HCT116 (cell line): ENCODE results near the gene DRC7. TPM values are rescaled to one million over a fixed set of nuclear protein-coding genes. Genes with fewer than 3 reads are reported as not detected.

Source experiments
- ATAC-seq: fragments of 200-7000 bp; cut with Tn5 transposase; 2 replicates; pipeline ENCODE4 v1.9.1; 2020; ENCODE audit warnings: mild to moderate bottlenecking, moderate library complexity
- BruUV-seq: library from RNA; stranded (reverse); fragments of 400-500 nt; replicated peaks from 2 replicates; lab custom pipeline; 2021; lab: Mats Ljungman, UMichigan
- CTCF ChIA-PET: fragments of 300-600 bp; sonication (Branson Sonifier 250); formaldehyde crosslinking; loops from one replicate; lab custom pipeline; 2021; ENCODE audit warnings: antibody characterized with exemption; lab: Charles Lee
- POLR2A ChIA-PET: fragments of 300-600, 350-600 bp; sonication (Branson Sonifier 250); formaldehyde crosslinking; loops from one replicate; lab custom pipeline; 2021; ENCODE audit warnings: antibody characterized with exemption; lab: Charles Lee
- RAD21 ChIA-PET, 2 experiments: fragments of 300-600 bp; sonication (Branson Sonifier 250); formaldehyde crosslinking; loops; one replicate each; lab custom pipeline; 2023; ENCODE audit warnings: low total read pairs in 2 of 2; ENCODE audit not compliant: uncharacterized antibody in 2 of 2, unreplicated experiment in 2 of 2, low non-redundant PET in 1 of 2; lab: Charles Lee
- DNase-seq: peaks from one replicate; pipeline ENCODE4 v3.0.0-alpha.2; 2010; ENCODE audit warnings: low read depth, low spot score
- H2AFZ ChIP-seq: fragments of 200-600 bp; shearing (Covaris generic), sonication (generic); 2 replicates; pipeline ENCODE4 v1.6.1; 2017; ENCODE audit warnings: low read depth, mixed run types, mixed read lengths, antibody characterized with exemption, low read length; ENCODE audit not compliant: poor library complexity, severe bottlenecking
- H3K27ac ChIP-seq: 2 replicates; pipeline ENCODE4 v1.5.1; 2012; ENCODE audit warnings: low read depth, low read length
- H3K27me3 ChIP-seq: fragments of 200-600 bp; sonication (generic); 2 replicates; pipeline ENCODE4 v1.6.1; 2016; ENCODE audit warnings: mixed run types, low read length, mixed read lengths; ENCODE audit not compliant: insufficient read depth
- H3K36me3 ChIP-seq, 2 experiments: fragments of 200-500 bp in 1 of 2; fragments of 200-600 bp in 1 of 2; sonication (Bioruptor generic) in 1 of 2; sonication (generic) in 1 of 2; 2 replicates each; pipeline versions ENCODE4 v1.5.1 to v1.6.1; 2014 to 2016; ENCODE audit warnings: low read length in 2 of 2, inconsistent platforms in 1 of 2, mixed read lengths in 1 of 2, mixed run types in 1 of 2; ENCODE audit not compliant: insufficient read depth in 2 of 2, control insufficient read depth in 1 of 2
- H3K4me1 ChIP-seq, 2 experiments: fragments of 200-600 bp in 1 of 2; sonication (generic) in 1 of 2; 2 replicates each; pipeline versions ENCODE4 v1.5.1 to v1.6.1; 2012 to 2017; ENCODE audit warnings: low read length in 2 of 2, inconsistent platforms in 1 of 2, mild to moderate bottlenecking in 1 of 2, mixed read lengths in 1 of 2, mixed run types in 1 of 2, moderate library complexity in 1 of 2; ENCODE audit not compliant: insufficient read depth in 2 of 2, control insufficient read depth in 1 of 2
- H3K4me2 ChIP-seq: fragments of 200-600 bp; sonication (generic); 2 replicates; pipeline ENCODE4 v1.6.1; 2017; ENCODE audit warnings: mixed run types, low read length, mixed read lengths
- H3K4me3 ChIP-seq, 2 experiments: fragments of 200-600 bp in 1 of 2; sonication (generic) in 1 of 2; replicated peaks in 1 of 2; 2 replicates each; pipeline ENCODE4 v1.5.1; 2011 to 2016; ENCODE audit warnings: low read length in 2 of 2, control low read depth in 1 of 2, low read depth in 1 of 2, mild to moderate bottlenecking in 1 of 2, mixed read lengths in 1 of 2, mixed run types in 1 of 2
- H3K79me2 ChIP-seq: fragments of 200-600 bp; sonication (generic); 2 replicates; pipeline ENCODE4 v1.6.1; 2017; ENCODE audit warnings: mild to moderate bottlenecking, mixed run types, low read length, moderate library complexity, mixed read lengths; ENCODE audit not compliant: insufficient read depth
- H3K9ac ChIP-seq: fragments of 200-600 bp; sonication (generic); 2 replicates; pipeline ENCODE4 v1.6.1; 2016; ENCODE audit warnings: low read length, mixed read lengths
- H3K9me2 ChIP-seq: fragments of 200-600 bp; sonication (generic), shearing (Covaris generic); 2 replicates; pipeline ENCODE4 v1.6.1; 2017; ENCODE audit warnings: mixed run types, mild to moderate bottlenecking, moderate library complexity; ENCODE audit not compliant: insufficient read depth
- H3K9me3 ChIP-seq, 2 experiments: fragments of 200-500 bp in 1 of 2; fragments of 200-600 bp in 1 of 2; sonication (Bioruptor generic) in 1 of 2; sonication (generic) in 1 of 2; 2 replicates each; pipeline ENCODE4 v1.6.1; 2014 to 2017; ENCODE audit warnings: low read length in 2 of 2, mixed read lengths in 2 of 2, inconsistent platforms in 1 of 2, low read depth in 1 of 2, mild to moderate bottlenecking in 1 of 2, mixed run types in 1 of 2, moderate library complexity in 1 of 2; ENCODE audit not compliant: control insufficient read depth in 1 of 2, insufficient read depth in 1 of 2
- H4K20me1 ChIP-seq: fragments of 200-600 bp; sonication (generic), shearing (Covaris generic); 2 replicates; pipeline ENCODE4 v1.6.1; 2017; ENCODE audit warnings: mixed run types, mild to moderate bottlenecking, moderate library complexity; ENCODE audit not compliant: insufficient read depth
- ATF3 ChIP-seq: IDR thresholded peaks from 2 replicates; pipeline ENCODE4 v1.6.1; 2012
- CTCF ChIP-seq, 3 experiments: fragments of 200-600 bp in 1 of 3; sonication (generic) in 1 of 3; IDR thresholded peaks in 2 of 3; conservative IDR thresholded peaks in 1 of 3; 2 replicates each; pipeline ENCODE4 v1.5.1; 2012 to 2017; ENCODE audit warnings: low read depth in 2 of 3, low read length in 2 of 3, antibody characterized with exemption in 1 of 3, borderline replicate concordance in 1 of 3, control low read depth in 1 of 3, mild to moderate bottlenecking in 1 of 3, mixed read lengths in 1 of 3, mixed run types in 1 of 3, moderate library complexity in 1 of 3; ENCODE audit not compliant: insufficient read depth in 1 of 3
- EZH2 ChIP-seq: fragments of 200-600 bp; sonication (generic); IDR thresholded peaks from 2 replicates; pipeline ENCODE4 v1.6.1; 2017; ENCODE audit warnings: antibody characterized with exemption, mixed run types
- FOSL1 ChIP-seq: IDR thresholded peaks from 2 replicates; pipeline ENCODE4 v1.6.1; 2012; ENCODE audit warnings: low read depth
- POLR2A ChIP-seq: IDR thresholded peaks from 2 replicates; pipeline ENCODE4 v1.7.0; 2011; ENCODE audit warnings: borderline replicate concordance; ENCODE audit not compliant: insufficient read depth, insufficient read length; ENCODE audit errors: extremely low read depth
- POLR2AphosphoS5 ChIP-seq: IDR thresholded peaks from 2 replicates; pipeline ENCODE4 v1.6.1; 2011; ENCODE audit warnings: mild to moderate bottlenecking, low read depth, low read length, moderate library complexity
- SRF ChIP-seq: IDR thresholded peaks from 2 replicates; pipeline ENCODE4 v1.6.1; 2012; ENCODE audit warnings: low read depth
- YY1 ChIP-seq: IDR thresholded peaks from 2 replicates; pipeline ENCODE4 v1.6.1; 2011; ENCODE audit warnings: low read length, low read depth, moderate library complexity, mild to moderate bottlenecking; ENCODE audit not compliant: insufficient replicate concordance; ENCODE audit errors: extremely low read depth
- ZFX ChIP-seq: fragments of 450-650 bp; IDR thresholded peaks from 2 replicates; pipeline ENCODE4 v1.6.1; 2017
- ZNF274 ChIP-seq: fragments of 200-500 bp; sonication (Bioruptor generic); IDR thresholded peaks from 2 replicates; pipeline ENCODE4 v1.6.1; 2014; ENCODE audit warnings: mild to moderate bottlenecking, low read depth, low read length, inconsistent platforms
- intact Hi-C: fragments of 100-400 bp; cut with micrococcal nuclease; formaldehyde crosslinking; loops from 2 replicates; pipeline ENCODE4 v1.10.0; 2022
- total RNA-seq: library from RNA; stranded (reverse); gene quantifications from one replicate; pipeline ENCODE4 v1.2.1, GENCODE V29; 2021; ENCODE audit not compliant: unreplicated experiment

Gene DRC7
- total RNA-seq, 1 experiment from 2014 or later: 0.91 TPM

GRCh38 chr16:57724531-57724930 is 29.9 kb downstream of the DRC7 start:
- intact Hi-C loops: loop anchor here (10.0 kb wide), 1 partner anchor 280 kb away; the partner anchor contains the start of genes USB1 and ZNF319
- Histone ChIP-seq H3K27ac (no peak overlapping the region), H3K4me2 (no peak overlapping the region), H3K79me2 (no peaks in the 10 kb centered on the region), H4K20me1 (no peaks in the 10 kb centered on the region), H3K9me3 (no peaks in the 10 kb centered on the region), H3K4me1 (no peaks in the 10 kb centered on the region), H3K36me3 (no peaks in the 10 kb centered on the region), H2AFZ (no peak overlapping the region), H3K9me2 (no peaks in the 10 kb centered on the region), H3K9ac (no peak overlapping the region), H3K4me3 (no peak overlapping the region), H3K27me3 (no peaks in the 10 kb centered on the region)
- TF ChIP-seq EZH2 (no peak), ZNF274 (no peak), FOSL1 (no peak), ATF3 (no peak), POLR2AphosphoS5 (no peak)
- POLR2A ChIA-PET: interaction anchor here (1.1 kb wide), 1 partner anchor 11 kb away, joined by 3 read pairs; the partner anchor contains the start of gene KATNB1
- no TSS peak for BruUV-seq
- CTCF ChIA-PET: no interaction called here
- RAD21 ChIA-PET: no interaction called here
- no peak for DNase-seq
- ATAC-seq: no peak

- CTCF ChIA-PET: no interaction called here
- RAD21 ChIA-PET: no interaction called here
Measured at GRCh38 chr16:57725151-57725550, 30.5 kb downstream of the DRC7 start.

More at GRCh38 chr16:57725151-57725550, 30.5 kb downstream of the DRC7 start:
- no peaks in the 10 kb centered on the region for H3K9me3 ChIP-seq
- POLR2A ChIA-PET: interaction anchor here (1.0 kb wide), 1 partner anchor 10 kb away, joined by 3 read pairs; the partner anchor contains the start of gene KATNB1
- TF ChIP-seq SRF (no peak), ZNF274 (no peak), POLR2A (no peak), ATF3 (no peak), FOSL1 (no peak), YY1 (no peak), ZFX (no peak), CTCF (IDR thresholded peaks at IDR 0.05 in 2 of 3, conservative IDR thresholded peaks at IDR 0.05 in 1 of 3; ENCODE audit: borderline replicate concordance in 1 of 3, insufficient read depth in 1 of 3, low read depth in 2 of 3, low read length in 2 of 3) (no peak)
- no peaks in the 10 kb centered on the region for H4K20me1 ChIP-seq
- H3K4me2 ChIP-seq: no peak overlapping the region
- H3K79me2 ChIP-seq: no peaks in the 10 kb centered on the region
- H2AFZ ChIP-seq: no peak overlapping the region
- H3K36me3 ChIP-seq: no peaks in the 10 kb centered on the region
- H3K27me3 ChIP-seq: no peaks in the 10 kb centered on the region
- H3K9ac ChIP-seq: no peak overlapping the region
- ATAC-seq: no peak
- DNase-seq: no peak
- no peaks in the 10 kb centered on the region for H3K9me2 ChIP-seq
- no peak overlapping the region for H3K27ac ChIP-seq
- intact Hi-C loops: loop anchor here (10.0 kb wide), 1 partner anchor 280 kb away; the partner anchor contains the start of genes USB1 and ZNF319
- no TSS peak for BruUV-seq
- no peak overlapping the region for H3K4me3 ChIP-seq
- H3K4me1 ChIP-seq: no peaks in the 10 kb centered on the region
